Measurements from ENCODE around the gene SLC9A9.

DNA sequence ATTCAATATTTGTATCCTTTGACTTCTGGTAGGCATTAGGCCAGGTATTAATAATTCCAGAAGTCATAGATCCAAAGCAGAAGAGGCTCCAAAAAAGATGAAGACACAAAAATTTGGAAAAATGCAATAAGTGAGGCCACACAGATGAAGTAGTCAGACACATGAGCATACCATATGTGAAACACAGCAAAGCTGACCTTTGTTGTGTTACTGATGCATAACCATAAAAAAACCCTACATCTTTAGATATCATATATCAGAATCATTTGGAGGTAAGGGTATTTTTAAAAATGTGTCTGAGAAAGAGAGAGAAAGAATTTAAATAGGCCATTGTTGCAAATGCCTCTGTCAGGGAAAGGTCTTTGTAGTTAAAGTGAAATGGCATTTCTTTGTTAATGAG is 314.9 kb downstream of the SLC9A9 start:
- TF ChIP-seq POLR2A (IDR thresholded peaks at IDR 0.05; ENCODE audit: extremely low read depth, insufficient read length): no peak
- TF ChIP-seq, protein P1, sequence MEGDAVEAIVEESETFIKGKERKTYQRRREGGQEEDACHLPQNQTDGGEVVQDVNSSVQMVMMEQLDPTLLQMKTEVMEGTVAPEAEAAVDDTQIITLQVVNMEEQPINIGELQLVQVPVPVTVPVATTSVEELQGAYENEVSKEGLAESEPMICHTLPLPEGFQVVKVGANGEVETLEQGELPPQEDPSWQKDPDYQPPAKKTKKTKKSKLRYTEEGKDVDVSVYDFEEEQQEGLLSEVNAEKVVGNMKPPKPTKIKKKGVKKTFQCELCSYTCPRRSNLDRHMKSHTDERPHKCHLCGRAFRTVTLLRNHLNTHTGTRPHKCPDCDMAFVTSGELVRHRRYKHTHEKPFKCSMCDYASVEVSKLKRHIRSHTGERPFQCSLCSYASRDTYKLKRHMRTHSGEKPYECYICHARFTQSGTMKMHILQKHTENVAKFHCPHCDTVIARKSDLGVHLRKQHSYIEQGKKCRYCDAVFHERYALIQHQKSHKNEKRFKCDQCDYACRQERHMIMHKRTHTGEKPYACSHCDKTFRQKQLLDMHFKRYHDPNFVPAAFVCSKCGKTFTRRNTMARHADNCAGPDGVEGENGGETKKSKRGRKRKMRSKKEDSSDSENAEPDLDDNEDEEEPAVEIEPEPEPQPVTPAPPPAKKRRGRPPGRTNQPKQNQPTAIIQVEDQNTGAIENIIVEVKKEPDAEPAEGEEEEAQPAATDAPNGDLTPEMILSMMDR (IDR thresholded peaks at IDR 0.05; ENCODE audit: low read depth, low read length): no peak
- no peak for TF ChIP-seq MYC (IDR thresholded peaks at IDR 0.05; ENCODE audit: low read depth, low read length)
- TF ChIP-seq, protein P2, sequence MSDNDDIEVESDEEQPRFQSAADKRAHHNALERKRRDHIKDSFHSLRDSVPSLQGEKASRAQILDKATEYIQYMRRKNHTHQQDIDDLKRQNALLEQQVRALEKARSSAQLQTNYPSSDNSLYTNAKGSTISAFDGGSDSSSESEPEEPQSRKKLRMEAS (IDR thresholded peaks at IDR 0.05; ENCODE audit: low read depth, low read length): no peak

Data from NB4 (cell line).